T-helper 1 cell (primary cell): ENCODE measurements around the gene GRIK4.
"Not testable (repeated sequence)": the region's sequence is repeated elsewhere in the genome, so short reads cannot be mapped to it uniquely, and the experiment has no call there.

Experiments used
- DNase-seq, 5 donors: peaks; one replicate each; pipeline ENCODE4 v3.0.0-alpha.2; 2012 to 2020
- total RNA-seq, 4 donors: gene quantifications; one replicate each; lab custom pipeline; 2026; lab: John Stamatoyannopoulos, UW

GRIK4 gene, protein sequence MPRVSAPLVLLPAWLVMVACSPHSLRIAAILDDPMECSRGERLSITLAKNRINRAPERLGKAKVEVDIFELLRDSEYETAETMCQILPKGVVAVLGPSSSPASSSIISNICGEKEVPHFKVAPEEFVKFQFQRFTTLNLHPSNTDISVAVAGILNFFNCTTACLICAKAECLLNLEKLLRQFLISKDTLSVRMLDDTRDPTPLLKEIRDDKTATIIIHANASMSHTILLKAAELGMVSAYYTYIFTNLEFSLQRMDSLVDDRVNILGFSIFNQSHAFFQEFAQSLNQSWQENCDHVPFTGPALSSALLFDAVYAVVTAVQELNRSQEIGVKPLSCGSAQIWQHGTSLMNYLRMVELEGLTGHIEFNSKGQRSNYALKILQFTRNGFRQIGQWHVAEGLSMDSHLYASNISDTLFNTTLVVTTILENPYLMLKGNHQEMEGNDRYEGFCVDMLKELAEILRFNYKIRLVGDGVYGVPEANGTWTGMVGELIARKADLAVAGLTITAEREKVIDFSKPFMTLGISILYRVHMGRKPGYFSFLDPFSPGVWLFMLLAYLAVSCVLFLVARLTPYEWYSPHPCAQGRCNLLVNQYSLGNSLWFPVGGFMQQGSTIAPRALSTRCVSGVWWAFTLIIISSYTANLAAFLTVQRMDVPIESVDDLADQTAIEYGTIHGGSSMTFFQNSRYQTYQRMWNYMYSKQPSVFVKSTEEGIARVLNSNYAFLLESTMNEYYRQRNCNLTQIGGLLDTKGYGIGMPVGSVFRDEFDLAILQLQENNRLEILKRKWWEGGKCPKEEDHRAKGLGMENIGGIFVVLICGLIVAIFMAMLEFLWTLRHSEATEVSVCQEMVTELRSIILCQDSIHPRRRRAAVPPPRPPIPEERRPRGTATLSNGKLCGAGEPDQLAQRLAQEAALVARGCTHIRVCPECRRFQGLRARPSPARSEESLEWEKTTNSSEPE
- total RNA-seq = 0 to 0.12 (median 0) reads per million in 4 donors

DNA sequence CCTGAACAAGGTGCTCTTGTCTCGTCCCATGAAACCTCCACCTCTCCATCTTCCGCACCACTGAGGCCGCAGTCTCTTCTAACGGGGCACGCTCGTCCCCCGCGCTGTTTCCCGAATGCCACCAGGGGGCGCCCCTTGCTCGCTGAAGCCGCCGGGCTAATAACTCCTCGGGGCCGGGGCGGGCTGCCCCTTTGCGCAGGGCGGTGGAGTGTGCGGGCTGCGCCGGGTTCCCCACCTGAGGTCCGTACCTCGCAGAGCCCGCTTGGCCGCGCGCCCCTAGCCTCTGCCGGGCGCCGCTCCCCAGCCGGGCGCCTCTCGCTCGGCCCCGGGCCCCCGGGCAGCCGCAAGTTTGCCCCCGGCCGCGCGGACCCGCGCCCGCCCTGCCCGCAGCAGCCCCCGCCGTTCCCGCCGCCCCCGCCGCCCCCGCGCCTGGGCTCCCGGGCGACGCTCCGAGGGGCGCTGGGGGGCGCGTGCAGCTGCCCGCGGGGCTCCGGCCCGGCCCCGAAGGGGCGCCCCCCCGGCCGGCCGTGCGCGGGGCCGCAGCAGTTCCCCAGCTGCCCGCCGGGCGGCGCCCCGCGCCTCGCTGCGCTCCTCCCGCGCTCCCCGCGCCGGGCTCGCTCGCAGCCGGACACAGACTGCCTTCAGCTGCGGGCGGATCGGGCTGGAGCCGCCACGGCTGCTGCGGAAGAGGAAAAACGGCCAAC, at the start of gene GRIK4:
Gene GRIK4 (plus strand): TSS at position 633 of the 704 bp plus-strand sequence. CDS start 148,571 bp downstream, outside the sequence.
- DNase-seq = peak; percentile 29 to 61 (median 51)

DNA sequence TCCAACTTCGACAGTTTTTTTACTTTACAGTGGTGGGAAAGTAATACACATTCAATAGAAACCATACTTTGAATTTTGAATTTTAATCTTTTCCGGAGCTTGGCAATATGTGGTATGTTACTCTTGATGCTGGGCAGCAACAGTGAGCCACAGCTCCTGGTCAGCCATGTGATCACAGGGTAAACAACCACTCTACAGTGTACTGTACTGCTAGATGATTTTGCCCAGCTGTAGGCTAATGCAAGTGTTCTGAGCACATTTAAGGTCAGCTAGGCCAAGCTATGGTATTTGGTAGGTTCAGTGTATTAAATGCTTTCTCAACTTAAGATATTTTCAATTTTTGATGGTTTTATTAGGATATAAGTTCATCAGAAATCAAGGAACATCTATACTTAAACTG, 48.7 kb upstream of the GRIK4 start:
- no peak for DNase-seq

GRCh38 chr11:120465921-120466534, 45.5 kb upstream of the GRIK4 start:
- DNase-seq = no peak

DNA sequence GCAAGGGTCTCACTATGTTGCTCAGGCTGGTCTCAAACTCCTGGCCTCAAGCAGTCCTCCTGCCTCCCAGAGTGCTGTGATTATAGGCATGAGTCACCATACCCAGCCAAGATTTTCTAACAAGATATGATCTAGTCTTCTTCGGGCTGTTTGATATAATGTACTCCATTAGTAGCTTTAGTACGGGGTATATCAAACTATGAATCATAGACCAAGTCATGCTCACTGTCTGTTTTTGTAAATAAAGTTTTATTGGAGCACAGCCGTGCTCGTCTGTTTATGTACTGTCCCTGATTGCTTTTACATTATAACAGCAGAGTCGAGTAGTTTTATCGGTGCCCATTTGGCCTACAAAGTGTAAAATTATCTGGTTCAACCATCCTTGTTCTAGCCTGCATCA, 43.9 kb upstream of the GRIK4 start:
- no peak for DNase-seq

- no peak for DNase-seq
Observed at GRCh38 chr11:120471131-120471530, 40.4 kb upstream of the GRIK4 start.

GRCh38 chr11:120471994-120472393, 39.6 kb upstream of the GRIK4 start:
- DNase-seq = no peak

GRCh38 chr11:120473503-120473902, 38.0 kb upstream of the GRIK4 start:
- DNase-seq = no peak

DNA sequence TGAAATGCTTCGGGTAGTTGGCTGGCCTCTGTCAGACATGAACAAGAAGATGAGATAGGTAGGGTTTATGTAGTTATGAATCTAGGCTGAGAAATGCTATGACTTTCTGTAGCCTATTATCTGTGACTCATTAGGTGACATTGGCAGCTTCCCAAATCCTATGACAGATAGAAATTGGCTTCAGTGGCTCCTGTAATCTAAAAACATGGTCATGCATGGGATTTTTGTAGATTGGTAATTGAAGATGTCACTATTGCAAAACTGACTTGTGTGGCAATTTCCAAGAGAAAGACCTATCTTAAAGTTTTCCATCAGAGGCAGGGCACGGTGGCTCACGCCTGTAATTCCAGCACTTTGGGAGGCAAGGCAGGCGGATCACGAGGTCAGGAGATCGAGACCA, 29.4 kb upstream of the GRIK4 start:
- DNase-seq = no peak

- no peak for DNase-seq
Observed at GRCh38 chr11:120484722-120485121, 26.8 kb upstream of the GRIK4 start.

DNA sequence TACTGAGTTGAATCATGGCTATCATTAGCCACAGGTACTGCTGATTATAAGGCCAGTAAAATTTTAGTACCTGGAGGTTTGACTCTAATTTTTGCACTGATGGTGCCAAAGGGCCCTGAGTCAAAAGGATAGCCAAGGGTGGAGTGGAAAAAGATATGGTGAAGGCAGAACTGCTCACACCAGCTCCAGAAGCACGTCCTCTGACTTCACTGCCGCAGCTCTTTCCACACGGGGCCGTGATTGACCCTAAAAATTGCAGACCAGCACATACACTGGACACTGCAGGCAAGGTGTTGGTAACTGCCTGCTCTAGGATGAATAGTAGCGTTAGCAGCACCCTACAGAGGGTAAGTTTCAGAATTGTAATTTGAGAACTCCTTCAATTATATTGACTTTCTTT, 25.4 kb upstream of the GRIK4 start:
- no peak for DNase-seq

GRCh38 chr11:120489799-120490198, 21.7 kb upstream of the GRIK4 start:
- no peak for DNase-seq

GRCh38 chr11:120492486-120492885, 19.1 kb upstream of the GRIK4 start:
- no peak for DNase-seq

DNA sequence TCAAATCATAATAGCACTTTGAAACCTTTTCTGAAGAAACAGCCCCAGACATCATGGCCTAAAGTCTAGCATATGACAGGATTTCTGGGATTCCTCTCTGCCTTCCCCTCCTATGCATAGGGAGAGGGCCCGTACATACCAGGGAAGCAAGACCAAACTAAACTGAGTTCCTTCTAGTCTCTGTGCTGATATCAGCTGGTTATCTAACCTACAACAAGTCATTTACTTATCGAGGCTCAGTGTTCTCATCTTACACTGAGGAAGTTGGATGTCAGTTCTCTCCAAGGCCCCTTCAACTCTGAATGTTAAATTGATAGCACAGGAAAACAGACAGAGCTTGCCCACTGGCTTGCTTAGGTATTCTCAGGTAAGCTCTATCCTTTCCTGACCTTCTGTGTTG, 17.0 kb upstream of the GRIK4 start:
- no peak for DNase-seq

DNA sequence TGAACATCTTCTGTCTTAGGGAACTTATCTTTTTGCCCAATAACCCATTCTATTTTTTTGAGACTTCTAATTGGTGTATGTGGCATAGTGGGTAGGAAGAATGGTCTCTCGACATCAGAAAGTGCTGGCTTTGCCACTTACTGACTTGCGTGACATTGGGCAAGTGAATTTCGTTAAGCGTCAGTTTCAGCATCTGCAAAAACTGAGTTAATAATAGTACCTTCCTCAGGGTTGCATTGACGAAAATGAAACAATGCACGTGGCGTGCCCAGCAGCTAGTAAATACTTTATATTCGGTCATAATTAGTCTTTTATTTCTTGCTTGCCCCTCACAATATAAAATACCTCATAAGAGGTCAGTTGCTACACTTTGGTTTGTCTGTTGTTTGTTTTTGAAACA, 12.5 kb upstream of the GRIK4 start:
- no peak for DNase-seq

GRCh38 chr11:120499859-120500258, 11.7 kb upstream of the GRIK4 start:
- no peak for DNase-seq

DNA sequence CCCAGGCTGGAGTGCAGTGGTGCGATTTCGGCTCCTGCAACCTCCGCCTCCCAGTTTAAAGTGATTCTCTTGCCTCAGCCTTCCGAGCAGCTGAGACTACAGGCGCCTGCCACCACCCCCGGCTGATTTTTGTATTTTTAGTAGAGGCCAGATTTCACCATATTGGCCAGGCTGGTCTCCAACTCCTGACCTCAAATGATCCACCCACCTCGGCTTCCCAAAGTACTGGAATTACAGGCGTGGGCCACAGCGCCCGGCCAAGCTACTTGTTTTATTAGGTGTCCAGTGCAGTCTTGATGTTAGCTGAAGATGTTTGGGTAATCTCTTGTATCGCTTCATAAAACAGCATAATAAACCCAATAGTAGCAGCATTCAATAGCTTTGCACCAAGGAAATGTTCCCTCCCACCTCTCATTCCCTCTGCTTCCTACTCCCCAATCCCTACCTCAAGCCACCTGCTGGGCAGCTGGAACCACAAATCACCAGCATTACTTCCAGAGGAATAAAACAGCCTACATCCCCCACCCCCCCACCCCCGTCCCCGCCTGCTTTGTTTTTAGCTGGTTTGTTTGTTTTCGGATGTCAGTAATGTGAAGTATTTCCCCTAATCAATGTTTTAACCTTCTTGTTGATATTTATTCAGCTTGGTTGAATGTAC, 11.0 kb upstream of the GRIK4 start:
- DNase-seq = no peak

GRCh38 chr11:120501440-120501839, 10.1 kb upstream of the GRIK4 start:
- no peak for DNase-seq

DNA sequence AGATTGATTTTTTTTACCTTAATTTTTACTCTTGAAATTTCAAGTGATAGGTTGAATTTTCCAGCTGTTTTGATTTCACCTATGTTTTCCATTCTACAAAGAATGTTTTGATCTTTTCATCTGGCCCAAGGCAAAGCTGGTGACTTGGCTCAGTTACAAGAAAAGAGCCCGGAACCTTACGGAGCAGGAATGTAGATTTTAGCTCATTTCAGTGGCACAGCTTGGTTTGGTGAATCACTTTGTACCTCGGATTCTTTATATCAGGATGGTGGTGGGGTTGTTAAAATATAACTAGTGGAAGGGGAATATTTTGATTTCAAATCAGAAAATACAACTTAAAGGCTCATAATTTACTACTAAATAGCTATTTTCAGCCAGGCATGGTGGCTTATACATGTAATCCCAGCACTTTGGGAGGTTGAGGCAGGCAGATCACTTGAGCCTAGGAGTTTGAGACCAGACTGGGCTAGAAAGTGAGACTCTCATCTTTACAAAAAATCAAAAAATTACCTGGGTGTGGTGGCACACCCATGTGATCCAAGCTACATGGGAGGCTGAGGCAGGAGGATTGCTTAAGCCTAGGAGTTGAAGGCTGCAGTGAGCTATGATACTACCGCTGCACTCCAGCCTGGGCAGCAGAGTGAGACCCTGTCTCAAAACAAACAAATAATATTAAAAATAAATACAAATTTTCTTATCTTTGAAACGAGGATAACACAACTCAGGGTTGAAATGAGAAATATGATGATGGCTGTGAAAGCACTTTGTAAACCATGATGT, 9.4 kb upstream of the GRIK4 start:
- DNase-seq = no peak

DNA sequence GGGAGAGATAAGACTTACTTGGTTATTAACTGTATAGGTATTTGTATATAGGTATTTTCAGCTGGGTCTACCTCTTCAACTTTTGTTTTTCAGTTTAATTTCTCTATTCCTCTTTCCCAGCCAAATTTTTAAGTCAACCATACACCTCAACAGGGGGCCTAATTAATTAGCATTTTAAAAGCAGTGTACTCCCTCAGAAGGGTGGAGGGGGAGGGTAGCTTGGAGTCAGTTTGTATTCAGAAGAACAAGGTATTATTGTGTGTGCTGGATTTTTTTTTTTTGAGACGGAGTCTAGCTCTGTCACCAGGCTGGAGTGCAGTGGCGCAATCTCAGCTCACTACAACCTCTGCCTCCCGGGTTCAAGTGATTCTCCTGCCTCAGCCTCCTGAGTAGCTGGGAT, 8.0 kb upstream of the GRIK4 start:
- DNase-seq = not testable (repeated sequence)

GRCh38 chr11:120505801-120506425, 5.6 kb upstream of the GRIK4 start:
- no peak for DNase-seq
